Retinal pigment epithelial cell (primary cell): ENCODE data around the gene AFP.

Experiments used
- DNase-seq: peaks from one replicate; pipeline ENCODE4 v3.0.0-alpha.2; 2010; ENCODE audit warnings: low read depth
- H3K4me3 ChIP-seq: 2 replicates; pipeline ENCODE4 v1.5.1; 2011; ENCODE audit warnings: mild to moderate bottlenecking, low read length, control low read depth, moderate library complexity
- CTCF ChIP-seq: conservative IDR thresholded peaks from 2 replicates; pipeline ENCODE4 v1.5.1; 2011; ENCODE audit warnings: low read depth, low read length, control low read depth, inconsistent platforms

AFP gene

GRCh38 chr4:73431813-73432168 lies 4.2 kb upstream of the AFP start:
- H3K4me3 ChIP-seq: no peak overlapping the region
- no peak for TF ChIP-seq CTCF
- DNase-seq: no peak

GRCh38 chr4:73432169-73433000 lies 3.6 kb upstream of the AFP start:
- DNase-seq: no peak
- TF ChIP-seq CTCF: no peak
- H3K4me3 ChIP-seq: no peak overlapping the region

- no peak for TF ChIP-seq CTCF
- no peak for DNase-seq
- no peak overlapping the region for H3K4me3 ChIP-seq
Measured at GRCh38 chr4:73433140-73433539, 2.9 kb upstream of the AFP start.

- no peak for DNase-seq
- H3K4me3 ChIP-seq: no peak overlapping the region
- peak; percentile 61 for TF ChIP-seq CTCF
Measured at GRCh38 chr4:73434311-73434710, 1.7 kb upstream of the AFP start.

- DNase-seq: no peak
- no peak overlapping the region for H3K4me3 ChIP-seq
- no peak for TF ChIP-seq CTCF
Measured at GRCh38 chr4:73436674-73437557, 895 bp downstream of the AFP start.

- no peak overlapping the region for H3K4me3 ChIP-seq
- DNase-seq: no peak
- no peak for TF ChIP-seq CTCF
Measured at GRCh38 chr4:73437558-73437956, 1.5 kb downstream of the AFP start.

GRCh38 chr4:73438048-73438447 lies 2.0 kb downstream of the AFP start:
- no peak for DNase-seq
- no peak for TF ChIP-seq CTCF
- no peak overlapping the region for H3K4me3 ChIP-seq
